GM12878 (cell line): ENCODE results near the gene SLC12A7. TPM values are rescaled to one million over a fixed set of nuclear protein-coding genes. Genes with fewer than 3 reads are reported as not detected.

Experiments
- ATAC-seq: fragments of 200-7000 bp; cut with Tn5 transposase; 3 replicates; pipeline ENCODE4 v1.9.1; 2020; ENCODE audit warnings: mild to moderate bottlenecking, moderate library complexity
- BruUV-seq: library from RNA; stranded (reverse); fragments of 400-500 nt; replicated peaks from 2 replicates; lab custom pipeline; 2021; lab: Mats Ljungman, UMichigan
- CTCF ChIA-PET: fragments of 300-600 bp; sonication (Branson Sonifier 250); formaldehyde crosslinking; extraction: SDS; loops from one replicate; lab custom pipeline; 2021; ENCODE audit warnings: inconsistent platforms; lab: Yijun Ruan, JAX
- POLR2A ChIA-PET: fragments of 350-600 bp; formaldehyde crosslinking; extraction: SDS; loops from one replicate; lab custom pipeline; 2021; ENCODE audit warnings: inconsistent platforms; lab: Charles Lee
- RAD21 ChIA-PET: fragments of 300-600 bp; sonication (Branson Sonifier 250); formaldehyde crosslinking; loops from one replicate; lab custom pipeline; 2023; ENCODE audit warnings: antibody characterized with exemption; ENCODE audit not compliant: unreplicated experiment; lab: Charles Lee
- SMC1A ChIA-PET: fragments of 300-600 bp; sonication (Branson Sonifier 250); formaldehyde crosslinking; loops from one replicate; lab custom pipeline; 2023; ENCODE audit not compliant: unreplicated experiment, uncharacterized antibody; lab: Charles Lee
- DNase-seq: peaks from one replicate; pipeline ENCODE4 v3.0.0-alpha.2; 2011; ENCODE audit warnings: low read depth, low spot score
- FAIRE-seq: peaks from 3 replicates; lab custom pipeline; 2011; peaks lifted over from hg19 to GRCh38; lab: Jason Lieb, UNC
- H2AFZ ChIP-seq: 2 replicates; pipeline ENCODE4 v1.6.0; 2011; ENCODE audit warnings: low read depth, low read length, control low read depth; ENCODE audit not compliant: control insufficient read depth
- H3K27ac ChIP-seq: 2 replicates; pipeline ENCODE4 v1.5.1; 2011; ENCODE audit warnings: control low read depth; ENCODE audit not compliant: control insufficient read depth, insufficient read depth
- H3K27me3 ChIP-seq, 2 experiments: replicated peaks in 1 of 2; 2 replicates each; pipeline versions ENCODE4 v1.6.0 to v1.6.1; 2011; ENCODE audit warnings: low read length in 1 of 2; ENCODE audit not compliant: control insufficient read depth in 2 of 2, insufficient read depth in 2 of 2
- H3K36me3 ChIP-seq, 2 experiments: 2 replicates each; pipeline ENCODE4 v1.5.1; 2011; ENCODE audit warnings: low read length in 1 of 2; ENCODE audit not compliant: control insufficient read depth in 2 of 2, insufficient read depth in 2 of 2
- H3K4me1 ChIP-seq: 2 replicates; pipeline ENCODE4 v1.6.1; 2011; ENCODE audit warnings: mild to moderate bottlenecking, low read length, moderate library complexity, mixed read lengths; ENCODE audit not compliant: control insufficient read depth, insufficient read depth
- H3K4me2 ChIP-seq: 2 replicates; pipeline ENCODE4 v1.6.0; 2011; ENCODE audit warnings: control low read depth; ENCODE audit not compliant: control insufficient read depth, insufficient read depth
- H3K4me3 ChIP-seq: fragments of 200-600 bp; sonication (generic); 2 replicates; pipeline ENCODE4 v1.5.1; 2016
- H3K79me2 ChIP-seq: 2 replicates; pipeline ENCODE4 v1.6.0; 2011; ENCODE audit warnings: low read length; ENCODE audit not compliant: control insufficient read depth, insufficient read depth
- H3K9ac ChIP-seq: 2 replicates; pipeline ENCODE4 v1.8.0; 2011; ENCODE audit warnings: low read length, control low read depth, mixed read lengths; ENCODE audit not compliant: control insufficient read depth, insufficient read depth
- H3K9me3 ChIP-seq: replicated peaks from 3 replicates; pipeline ENCODE4 v1.5.1; 2011; ENCODE audit warnings: mild to moderate bottlenecking, low read length; ENCODE audit not compliant: control insufficient read depth, insufficient read depth
- H4K20me1 ChIP-seq: 2 replicates; pipeline ENCODE4 v1.6.0; 2011; ENCODE audit not compliant: control insufficient read depth, insufficient read depth
- CEBPZ ChIP-seq: fragments of 150-350 bp; IDR thresholded peaks from 2 replicates; pipeline ENCODE4 v1.6.1; 2016; ENCODE audit warnings: low read depth, low read length
- GATAD2B ChIP-seq: fragments of 450-650 bp; conservative IDR thresholded peaks from 2 replicates; pipeline ENCODE4 v1.6.1; 2017; ENCODE audit warnings: low read depth, mild to moderate bottlenecking, moderate library complexity
- NFIC ChIP-seq: IDR thresholded peaks from 2 replicates; pipeline ENCODE4 v1.6.1; 2012; ENCODE audit warnings: low read depth, mild to moderate bottlenecking, inconsistent platforms, low read length, moderate library complexity
- NR2C2 ChIP-seq: IDR thresholded peaks from 2 replicates; pipeline ENCODE4 v1.6.1; 2011; ENCODE audit warnings: borderline replicate concordance, low read depth; ENCODE audit not compliant: control insufficient read depth, insufficient read length
- WGBS: methylation state at CpG from one replicate; pipeline ENCODE4 v1.1.6; 2016; ENCODE audit warnings: low lambda C conversion rate; ENCODE audit not compliant: insufficient replicate concordance, insufficient coverage; ENCODE audit errors: missing lambda C conversion rate; 5-methylcytosine and 5-hydroxymethylcytosine counted together
- in situ Hi-C: fragments of 300-500 bp; cut with MboI; formaldehyde crosslinking; loops from 9 replicates; pipeline ENCODE4 v1.14.3; 2018; ENCODE audit warnings: mixed read lengths
- intact Hi-C: fragments of 100-400 bp; cut with micrococcal nuclease; formaldehyde crosslinking; loops from one replicate; pipeline ENCODE4 v1.14.2; 2022; ENCODE audit not compliant: unreplicated experiment
- polyA plus RNA-seq, 11 experiments: library from polyadenylated mRNA; depleted of rRNA in 4 of 11; unstranded in 6 of 11; stranded (reverse) in 5 of 11; fragments of >200 nt; fragmentation: Nextera tagmentation in 4 of 11; fragmentation: Illumina TruSeq in 1 of 11; extraction: Ambion mirVana in 4 of 11; extraction: Trizol in 1 of 11; gene quantifications; 1 replicate in 1 of 11; 2 replicates in 10 of 11; pipeline versions ENCODE4 v1.2.1 to v1.2.3, GENCODE V29; 2011 to 2016; ENCODE audit warnings: inconsistent platforms in 2 of 11, missing spikeins in 2 of 11, low read depth in 1 of 11
- total RNA-seq, 4 experiments: library from RNA; depleted of rRNA in 3 of 4; stranded (reverse); fragments of >200 nt in 3 of 4; fragmentation: Illumina TruSeq in 1 of 4; extraction: Trizol in 1 of 4; gene quantifications; 2 replicates each; pipeline versions ENCODE4 v1.2.1 to v1.2.3, GENCODE V29; 2013 to 2021
- TF ChIP-seq, protein P1 (sequence below): IDR thresholded peaks from 2 replicates; pipeline ENCODE4 v1.6.1; 2012; ENCODE audit warnings: low read length, inconsistent platforms

The SLC12A7 gene
- total and polyA plus RNA-seq, 10 of the 15 experiments (the other 5 are each of a cell fraction or from before 2014, with no cell fraction given): 0.10 to 10.0 (median 2.9) TPM

GRCh38 chr5:1159774-1160406 is 48.0 kb upstream of the SLC12A7 start (continued):
- TF ChIP-seq, protein P1, sequence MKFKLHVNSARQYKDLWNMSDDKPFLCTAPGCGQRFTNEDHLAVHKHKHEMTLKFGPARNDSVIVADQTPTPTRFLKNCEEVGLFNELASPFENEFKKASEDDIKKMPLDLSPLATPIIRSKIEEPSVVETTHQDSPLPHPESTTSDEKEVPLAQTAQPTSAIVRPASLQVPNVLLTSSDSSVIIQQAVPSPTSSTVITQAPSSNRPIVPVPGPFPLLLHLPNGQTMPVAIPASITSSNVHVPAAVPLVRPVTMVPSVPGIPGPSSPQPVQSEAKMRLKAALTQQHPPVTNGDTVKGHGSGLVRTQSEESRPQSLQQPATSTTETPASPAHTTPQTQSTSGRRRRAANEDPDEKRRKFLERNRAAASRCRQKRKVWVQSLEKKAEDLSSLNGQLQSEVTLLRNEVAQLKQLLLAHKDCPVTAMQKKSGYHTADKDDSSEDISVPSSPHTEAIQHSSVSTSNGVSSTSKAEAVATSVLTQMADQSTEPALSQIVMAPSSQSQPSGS: no peak
- no peak for TF ChIP-seq NFIC
- no peak for TF ChIP-seq CEBPZ

DNA sequence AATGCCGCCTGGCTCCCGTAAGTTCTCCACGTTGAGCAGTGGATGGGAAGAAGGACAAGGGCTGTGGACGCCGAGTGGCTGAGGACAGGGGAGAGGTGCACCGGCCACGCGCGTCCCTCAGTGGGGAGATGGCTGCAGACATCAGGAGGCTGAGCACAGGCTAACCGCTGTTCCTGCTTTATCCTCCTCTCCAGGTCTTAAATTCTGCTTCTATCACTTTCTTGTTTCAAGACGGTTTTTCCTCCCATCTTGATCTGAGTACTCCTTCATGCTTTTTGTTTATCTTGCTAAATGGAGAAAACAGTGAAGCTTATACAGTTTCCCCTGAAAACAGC is 47.4 kb upstream of the SLC12A7 start:
- in situ Hi-C loops: no loop called here
- Histone ChIP-seq H3K27me3 (peaks cover 0 to 3% of the 10 kb centered on the region in 2 experiments; a peak in 3 of 4 replicates), H3K4me2 (no peak overlapping the region), H2AFZ (no peak overlapping the region), H3K4me1 (no peaks in the 10 kb centered on the region), H4K20me1 (no peaks in the 10 kb centered on the region), H3K36me3 (no peaks in the 10 kb centered on the region), H3K79me2 (no peaks in the 10 kb centered on the region), H3K27ac (no peak overlapping the region), H3K9ac (no peak overlapping the region), H3K9me3 (no peaks in the 10 kb centered on the region; the same call in 2 of the 3 replicates), H3K4me3 (no peak overlapping the region)
- ChIA-PET POLR2A (no interaction called here), CTCF (no interaction called here), RAD21 (no interaction called here), SMC1A (no interaction called here)
- FAIRE-seq (no peak), DNase-seq (no peak), ATAC-seq (no peak)
- 75% methylated on average over 11 of the region's 11 CpGs for WGBS
- TF ChIP-seq GATAD2B (no peak), NR2C2 (no peak)
- BruUV-seq: no TSS peak
- intact Hi-C loops: no loop called here
